AG04449 (cell line): Measurements from ENCODE around the gene SLC16A2.

Experiments used
- CTCF ChIA-PET: fragments of 350-600 bp; formaldehyde crosslinking; extraction: SDS; loops from one replicate; lab custom pipeline; 2021; ENCODE audit warnings: antibody characterized with exemption; lab: Yijun Ruan, JAX
- POLR2A ChIA-PET: fragments of 400-600, 350-600 bp; formaldehyde crosslinking; extraction: SDS; loops from one replicate; lab custom pipeline; 2020; ENCODE audit warnings: antibody characterized with exemption, inconsistent platforms; lab: Yijun Ruan, JAX
- DNase-seq: peaks from one replicate; pipeline ENCODE4 v3.0.0-alpha.2; 2010; ENCODE audit warnings: low read depth, low spot score
- H3K4me3 ChIP-seq: 2 replicates; pipeline ENCODE4 v1.5.1; 2011; ENCODE audit warnings: low read depth, mild to moderate bottlenecking, control low read depth, low read length
- TF ChIP-seq, protein P1 (sequence below): IDR thresholded peaks from one replicate; pipeline ENCODE4 v1.5.1; 2011; ENCODE audit warnings: mild to moderate bottlenecking, moderate library complexity, low read length, control low read depth, inconsistent platforms; ENCODE audit not compliant: insufficient read depth; ENCODE audit errors: missing control alignments

Gene SLC16A2

DNA sequence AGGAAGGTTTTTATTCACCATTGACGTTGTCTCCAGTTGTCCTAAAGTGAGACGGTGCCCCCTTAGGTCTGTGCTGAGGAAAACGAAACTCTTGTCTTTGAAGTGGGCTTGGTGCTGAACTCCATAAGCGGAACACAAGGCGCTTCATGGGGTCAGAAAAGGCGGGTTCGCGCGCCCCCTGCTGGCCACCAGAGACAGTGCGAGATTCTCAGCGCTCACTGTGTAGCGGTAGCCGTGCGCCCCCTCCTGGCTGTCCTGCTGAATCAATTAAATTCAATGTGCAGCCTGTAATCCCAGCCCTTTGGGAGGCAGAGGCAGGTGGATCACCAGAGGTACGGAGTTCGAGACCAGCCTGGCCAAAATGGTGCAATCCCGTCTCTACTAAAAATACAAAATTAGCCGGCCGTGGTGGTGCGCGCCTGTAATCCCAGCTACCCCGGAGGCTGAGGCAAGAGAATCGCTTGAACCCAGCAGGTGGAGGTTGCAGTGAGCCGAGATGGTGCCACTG is 129.1 kb downstream of the SLC16A2 start:
- peak overlapping the region; percentile 42 for H3K4me3 ChIP-seq
- no peak for DNase-seq
- CTCF ChIA-PET = interaction anchor here (1.0 to 3.6 kb wide), 6 partner anchors 10 to 168 kb away, joined by 3 to 33 read pairs (median 3); no protein-coding TSS in a partner anchor
- POLR2A ChIA-PET = no interaction called here
- TF ChIP-seq, protein P1, sequence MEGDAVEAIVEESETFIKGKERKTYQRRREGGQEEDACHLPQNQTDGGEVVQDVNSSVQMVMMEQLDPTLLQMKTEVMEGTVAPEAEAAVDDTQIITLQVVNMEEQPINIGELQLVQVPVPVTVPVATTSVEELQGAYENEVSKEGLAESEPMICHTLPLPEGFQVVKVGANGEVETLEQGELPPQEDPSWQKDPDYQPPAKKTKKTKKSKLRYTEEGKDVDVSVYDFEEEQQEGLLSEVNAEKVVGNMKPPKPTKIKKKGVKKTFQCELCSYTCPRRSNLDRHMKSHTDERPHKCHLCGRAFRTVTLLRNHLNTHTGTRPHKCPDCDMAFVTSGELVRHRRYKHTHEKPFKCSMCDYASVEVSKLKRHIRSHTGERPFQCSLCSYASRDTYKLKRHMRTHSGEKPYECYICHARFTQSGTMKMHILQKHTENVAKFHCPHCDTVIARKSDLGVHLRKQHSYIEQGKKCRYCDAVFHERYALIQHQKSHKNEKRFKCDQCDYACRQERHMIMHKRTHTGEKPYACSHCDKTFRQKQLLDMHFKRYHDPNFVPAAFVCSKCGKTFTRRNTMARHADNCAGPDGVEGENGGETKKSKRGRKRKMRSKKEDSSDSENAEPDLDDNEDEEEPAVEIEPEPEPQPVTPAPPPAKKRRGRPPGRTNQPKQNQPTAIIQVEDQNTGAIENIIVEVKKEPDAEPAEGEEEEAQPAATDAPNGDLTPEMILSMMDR = peak; percentile 92

DNA sequence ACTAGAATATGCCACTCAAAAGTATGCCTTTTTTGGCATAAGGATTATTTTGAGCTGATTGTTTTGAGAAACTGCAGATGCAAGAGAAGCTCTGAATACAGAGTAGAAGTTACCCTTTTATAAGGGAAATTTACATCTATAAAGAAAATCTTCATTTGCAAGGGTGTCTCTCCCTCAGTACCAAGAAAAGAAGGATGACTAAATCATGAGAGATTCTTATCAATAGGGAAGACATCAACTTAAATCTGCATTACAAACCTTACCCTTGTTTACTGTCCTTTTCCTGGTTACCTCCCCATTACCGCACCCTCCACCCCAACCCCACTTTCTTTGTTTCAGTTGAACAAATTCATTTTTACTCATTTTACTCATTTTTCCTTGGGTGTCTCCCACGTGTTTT is 130.6 kb downstream of the SLC16A2 start:
- TF ChIP-seq, protein P1 = no peak
- H3K4me3 ChIP-seq = no peak overlapping the region
- POLR2A ChIA-PET = no interaction called here
- no peak for DNase-seq
- CTCF ChIA-PET = interaction anchor here (0.9 to 3.6 kb wide), 3 partner anchors 11 to 169 kb away, joined by 3 to 33 read pairs (median 3); no protein-coding TSS in a partner anchor

DNA sequence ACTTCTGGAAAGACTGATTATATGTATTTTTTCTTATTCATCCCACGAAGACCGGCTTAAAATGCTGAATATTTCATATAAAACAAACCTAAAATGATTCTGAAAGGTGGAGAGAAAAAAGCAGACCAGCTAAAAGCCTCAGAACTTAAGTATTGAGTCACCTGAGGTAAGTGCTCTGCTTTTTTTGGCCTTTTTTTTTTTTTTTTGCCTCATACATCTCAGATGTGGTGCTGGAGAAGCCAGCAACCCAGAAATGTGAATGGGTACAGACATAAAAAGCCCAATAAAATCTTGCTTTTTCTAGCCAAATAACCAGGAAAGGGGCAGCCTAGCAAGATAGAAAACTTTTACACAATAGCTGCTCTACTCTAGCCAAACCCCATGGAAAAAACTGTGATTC is 136.1 kb downstream of the SLC16A2 start:
- TF ChIP-seq, protein P1 = no peak
- no peak for DNase-seq
- ChIA-PET CTCF (no interaction called here), POLR2A (no interaction called here)
- H3K4me3 ChIP-seq = no peak overlapping the region

DNA sequence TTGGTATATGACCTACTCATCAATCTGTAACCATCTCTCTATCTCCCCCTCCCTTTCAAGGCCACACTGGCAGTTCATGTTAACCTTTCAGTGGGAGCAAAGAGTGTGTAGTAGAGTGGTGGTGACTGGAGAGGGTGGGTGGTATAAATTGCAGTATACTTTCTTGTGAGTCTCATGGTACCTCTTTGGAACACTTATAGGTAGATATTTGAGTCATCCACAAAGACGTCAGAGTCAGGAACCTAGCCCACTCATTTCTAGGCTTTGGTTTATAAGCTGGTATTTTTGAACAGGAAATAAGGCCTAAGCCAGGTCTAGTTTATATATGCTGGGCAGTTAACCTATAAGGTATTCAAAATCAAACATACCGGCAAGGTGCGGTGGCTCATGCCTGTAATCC is 156.8 kb downstream of the SLC16A2 start:
- ChIA-PET POLR2A (no interaction called here), CTCF (no interaction called here)
- DNase-seq = no peak
- TF ChIP-seq, protein P1 = no peak
- no peak overlapping the region for H3K4me3 ChIP-seq

DNA sequence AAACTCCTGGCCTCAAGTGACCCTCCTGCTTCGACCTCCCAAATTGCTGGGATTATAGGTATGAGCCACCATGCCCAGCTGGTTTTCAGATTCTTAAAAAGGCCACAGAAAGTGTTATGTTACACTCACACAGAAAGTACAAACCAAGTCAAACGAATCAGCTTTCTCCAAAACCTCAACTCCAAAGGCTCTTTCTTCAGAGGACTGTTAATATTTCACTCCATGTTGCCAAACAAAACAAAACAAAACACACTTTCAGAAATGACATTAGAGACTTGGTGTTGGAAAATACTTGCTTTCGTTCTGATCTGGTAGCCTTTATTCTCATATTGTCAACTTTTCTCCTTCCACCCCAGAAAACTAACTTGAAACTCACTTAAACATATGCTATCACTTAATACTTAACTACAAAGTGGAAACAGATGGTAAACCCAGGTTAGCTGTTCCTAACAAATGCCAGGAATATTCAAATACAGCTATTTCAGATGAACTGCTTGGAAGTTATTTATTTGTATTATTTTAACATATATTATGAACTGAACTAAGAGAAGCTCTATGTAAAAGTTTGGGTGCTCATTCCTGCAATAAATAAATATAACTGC is 158.4 kb downstream of the SLC16A2 start:
- TF ChIP-seq, protein P1 = no peak
- DNase-seq = no peak
- ChIA-PET POLR2A (no interaction called here), CTCF (no interaction called here)
- H3K4me3 ChIP-seq = no peak overlapping the region
